ENCODE results near the gene TIGD7. TPM values are rescaled to one million over a fixed set of nuclear protein-coding genes. Genes with fewer than 3 reads are reported as not detected.
A peak's percentile ranks its signal among the peaks of the same experiment; 100 is the strongest.

Gene TIGD7
- total RNA-seq, 1 experiment from 2014 or later: 9.3 TPM

GRCh38 chr16:3266873-3267537, 38.2 kb downstream of the TIGD7 start:
- intact Hi-C loops (cut with micrococcal nuclease; ENCODE audit: unreplicated experiment): no loop called here
- H3K27ac Mint-ChIP-seq (ENCODE audit: unreplicated experiment): no peak overlapping the region
- H3K4me3 Mint-ChIP-seq (ENCODE audit: low read depth, unreplicated experiment): no peak overlapping the region
- H3K27me3 Mint-ChIP-seq (ENCODE audit: unreplicated experiment): no peaks in the 10 kb centered on the region
- no peaks in the 10 kb centered on the region for H3K4me1 Mint-ChIP-seq (ENCODE audit: low read depth, unreplicated experiment)
- peak; percentile 16 for DNase-seq
- CTCF ChIA-PET: interaction anchor here (0.9 to 1.8 kb wide), 3 partner anchors 9 to 224 kb away, joined by 3 to 5 read pairs (median 3); partner anchors contain the start of gene ZNF263
- no peak for TF ChIP-seq CTCF (IDR thresholded peaks at IDR 0.05; ENCODE audit: unreplicated experiment)
- peaks cover 3% of the 10 kb centered on the region for H3K9me3 Mint-ChIP-seq (ENCODE audit: low read depth, unreplicated experiment)
- H3K36me3 Mint-ChIP-seq (ENCODE audit: insufficient read depth, unreplicated experiment): peaks cover 39% of the 10 kb centered on the region
- no TSS peak for BruUV-seq (replicated peaks)

GRCh38 chr16:3264137-3265036, 40.8 kb downstream of the TIGD7 start:
- CTCF ChIA-PET: interaction anchor here (0.6 to 1.6 kb wide), 5 partner anchors 18 to 230 kb away, joined by 3 to 4 read pairs (median 3); partner anchors contain the start of genes ZNF174, ZNF263 and ZSCAN32
- H3K27me3 Mint-ChIP-seq (ENCODE audit: unreplicated experiment): no peaks in the 10 kb centered on the region
- no peak for TF ChIP-seq CTCF (IDR thresholded peaks at IDR 0.05; ENCODE audit: unreplicated experiment)
- TSS peak; percentile 72 for BruUV-seq (replicated peaks)
- peak; percentile 99 for DNase-seq
- H3K36me3 Mint-ChIP-seq (ENCODE audit: insufficient read depth, unreplicated experiment): peaks cover 39% of the 10 kb centered on the region
- H3K9me3 Mint-ChIP-seq (ENCODE audit: low read depth, unreplicated experiment): no peaks in the 10 kb centered on the region
- no peaks in the 10 kb centered on the region for H3K4me1 Mint-ChIP-seq (ENCODE audit: low read depth, unreplicated experiment)
- peak overlapping the region; percentile 93 for H3K4me3 Mint-ChIP-seq (ENCODE audit: low read depth, unreplicated experiment)
- H3K27ac Mint-ChIP-seq (ENCODE audit: unreplicated experiment): peak overlapping the region; percentile 96
- intact Hi-C loops (cut with micrococcal nuclease; ENCODE audit: unreplicated experiment): loop anchor here (5.0 kb wide), 1 partner anchor 193 kb away; no protein-coding TSS in a partner anchor

- Mint-ChIP-seq H3K27ac (ENCODE audit: unreplicated experiment) (no peak overlapping the region), H3K36me3 (ENCODE audit: insufficient read depth, unreplicated experiment) (peaks cover 34% of the 10 kb centered on the region), H3K4me3 (ENCODE audit: low read depth, unreplicated experiment) (peak overlapping the region; percentile 93), H3K4me1 (ENCODE audit: low read depth, unreplicated experiment) (no peaks in the 10 kb centered on the region), H3K9me3 (ENCODE audit: low read depth, unreplicated experiment) (no peaks in the 10 kb centered on the region), H3K27me3 (ENCODE audit: unreplicated experiment) (peaks cover 18% of the 10 kb centered on the region)
- TF ChIP-seq CTCF (IDR thresholded peaks at IDR 0.05; ENCODE audit: unreplicated experiment): no peak
- BruUV-seq (replicated peaks): no TSS peak
- CTCF ChIA-PET: no interaction called here
- DNase-seq: no peak
- intact Hi-C loops (cut with micrococcal nuclease; ENCODE audit: unreplicated experiment): loop anchor here (5.0 kb wide), 1 partner anchor 195 kb away; no protein-coding TSS in a partner anchor
Measured at GRCh38 chr16:3262517-3262916, 42.7 kb downstream of the TIGD7 start.

GRCh38 chr16:3259836-3260235, 45.4 kb downstream of the TIGD7 start:
- Mint-ChIP-seq H3K4me3 (ENCODE audit: low read depth, unreplicated experiment) (no peak overlapping the region), H3K27ac (ENCODE audit: unreplicated experiment) (no peak overlapping the region), H3K9me3 (ENCODE audit: low read depth, unreplicated experiment) (no peaks in the 10 kb centered on the region), H3K4me1 (ENCODE audit: low read depth, unreplicated experiment) (no peaks in the 10 kb centered on the region), H3K36me3 (ENCODE audit: insufficient read depth, unreplicated experiment) (peaks cover 27% of the 10 kb centered on the region), H3K27me3 (ENCODE audit: unreplicated experiment) (peaks cover 36% of the 10 kb centered on the region)
- DNase-seq: no peak
- no peak for TF ChIP-seq CTCF (IDR thresholded peaks at IDR 0.05; ENCODE audit: unreplicated experiment)
- intact Hi-C loops (cut with micrococcal nuclease; ENCODE audit: unreplicated experiment): loop anchor here (5.0 kb wide), 1 partner anchor 197 kb away; no protein-coding TSS in a partner anchor
- CTCF ChIA-PET: no interaction called here
- no TSS peak for BruUV-seq (replicated peaks)

All from Calu3 (cell line).